ENCODE results near the gene DDIT4.

DNA sequence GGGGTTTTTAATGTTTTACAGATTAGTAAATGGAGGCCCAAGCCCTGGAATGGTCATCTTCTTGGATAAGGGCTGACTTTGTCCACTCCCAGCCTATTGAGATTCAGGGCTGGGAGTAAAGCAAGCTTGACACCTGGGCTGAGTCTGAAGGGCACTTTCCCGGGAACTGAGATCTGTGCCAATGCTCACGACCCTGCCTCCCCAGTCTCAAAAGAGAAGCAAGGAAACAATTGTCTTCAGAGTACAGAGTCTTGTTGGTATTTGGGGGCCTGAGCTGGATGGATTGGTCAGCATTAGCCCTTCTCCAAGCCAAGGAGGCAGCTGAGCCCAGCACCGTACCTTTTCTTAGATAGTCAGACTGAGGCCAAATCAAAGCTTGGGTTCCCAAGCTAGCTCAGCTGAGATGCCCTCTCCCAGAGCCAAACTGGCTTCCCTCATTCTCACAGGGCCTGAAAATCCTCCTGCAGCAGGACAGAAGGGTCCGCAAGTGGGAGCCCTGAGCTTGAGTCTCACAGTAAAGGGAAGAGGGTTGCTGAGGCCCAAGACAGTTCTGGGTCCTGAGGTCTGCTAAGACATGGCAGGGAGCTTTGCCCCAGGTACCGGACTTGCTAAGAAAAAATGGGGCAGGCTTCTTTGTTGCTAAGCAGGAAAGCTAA is 3.7 kb downstream of the DDIT4 start:
- no peak for TF ChIP-seq YY1 (IDR thresholded peaks at IDR 0.05; ENCODE audit: extremely low read depth, insufficient replicate concordance, low read depth, low read length)
- TF ChIP-seq, protein P1, sequence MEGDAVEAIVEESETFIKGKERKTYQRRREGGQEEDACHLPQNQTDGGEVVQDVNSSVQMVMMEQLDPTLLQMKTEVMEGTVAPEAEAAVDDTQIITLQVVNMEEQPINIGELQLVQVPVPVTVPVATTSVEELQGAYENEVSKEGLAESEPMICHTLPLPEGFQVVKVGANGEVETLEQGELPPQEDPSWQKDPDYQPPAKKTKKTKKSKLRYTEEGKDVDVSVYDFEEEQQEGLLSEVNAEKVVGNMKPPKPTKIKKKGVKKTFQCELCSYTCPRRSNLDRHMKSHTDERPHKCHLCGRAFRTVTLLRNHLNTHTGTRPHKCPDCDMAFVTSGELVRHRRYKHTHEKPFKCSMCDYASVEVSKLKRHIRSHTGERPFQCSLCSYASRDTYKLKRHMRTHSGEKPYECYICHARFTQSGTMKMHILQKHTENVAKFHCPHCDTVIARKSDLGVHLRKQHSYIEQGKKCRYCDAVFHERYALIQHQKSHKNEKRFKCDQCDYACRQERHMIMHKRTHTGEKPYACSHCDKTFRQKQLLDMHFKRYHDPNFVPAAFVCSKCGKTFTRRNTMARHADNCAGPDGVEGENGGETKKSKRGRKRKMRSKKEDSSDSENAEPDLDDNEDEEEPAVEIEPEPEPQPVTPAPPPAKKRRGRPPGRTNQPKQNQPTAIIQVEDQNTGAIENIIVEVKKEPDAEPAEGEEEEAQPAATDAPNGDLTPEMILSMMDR (IDR thresholded peaks at IDR 0.05 in 2 of 3, conservative IDR thresholded peaks at IDR 0.05 in 1 of 3; ENCODE audit: borderline replicate concordance in 1 of 3, insufficient read depth in 1 of 3, low read depth in 2 of 3, low read length in 2 of 3): no peak
- TF ChIP-seq, protein P2, sequence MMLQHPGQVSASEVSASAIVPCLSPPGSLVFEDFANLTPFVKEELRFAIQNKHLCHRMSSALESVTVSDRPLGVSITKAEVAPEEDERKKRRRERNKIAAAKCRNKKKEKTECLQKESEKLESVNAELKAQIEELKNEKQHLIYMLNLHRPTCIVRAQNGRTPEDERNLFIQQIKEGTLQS (IDR thresholded peaks at IDR 0.05): no peak
- TF ChIP-seq, protein P3, sequence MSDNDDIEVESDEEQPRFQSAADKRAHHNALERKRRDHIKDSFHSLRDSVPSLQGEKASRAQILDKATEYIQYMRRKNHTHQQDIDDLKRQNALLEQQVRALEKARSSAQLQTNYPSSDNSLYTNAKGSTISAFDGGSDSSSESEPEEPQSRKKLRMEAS (IDR thresholded peaks at IDR 0.05): no peak

All from HCT116 (cell line).